GM13976 (cell line): ENCODE measurements around the gene STXBP6.

ENCODE experiments used
- DNase-seq: peaks from one replicate; pipeline ENCODE4 v3.0.0; 2012; ENCODE audit warnings: low spot score
- in situ Hi-C: fragments of 300-500 bp; cut with MboI; formaldehyde crosslinking; loops from one replicate; pipeline ENCODE4 v1.12.0; 2022; ENCODE audit warnings: low sequenced_read_pairs, mixed read lengths, inconsistent platforms; ENCODE audit not compliant: unreplicated experiment
- TF ChIP-seq, protein P1 (sequence below): IDR thresholded peaks from 2 replicates; pipeline ENCODE4 v1.5.1; 2012; ENCODE audit warnings: borderline replicate concordance, mild to moderate bottlenecking; ENCODE audit not compliant: insufficient read depth; ENCODE audit errors: extremely low read depth, missing control alignments, control extremely low read depth

Gene STXBP6

GRCh38 chr14:24935796-24936195, 114.2 kb downstream of the STXBP6 start:
- no peak for DNase-seq
- in situ Hi-C loops, result no loop called here
- TF ChIP-seq, protein P1, sequence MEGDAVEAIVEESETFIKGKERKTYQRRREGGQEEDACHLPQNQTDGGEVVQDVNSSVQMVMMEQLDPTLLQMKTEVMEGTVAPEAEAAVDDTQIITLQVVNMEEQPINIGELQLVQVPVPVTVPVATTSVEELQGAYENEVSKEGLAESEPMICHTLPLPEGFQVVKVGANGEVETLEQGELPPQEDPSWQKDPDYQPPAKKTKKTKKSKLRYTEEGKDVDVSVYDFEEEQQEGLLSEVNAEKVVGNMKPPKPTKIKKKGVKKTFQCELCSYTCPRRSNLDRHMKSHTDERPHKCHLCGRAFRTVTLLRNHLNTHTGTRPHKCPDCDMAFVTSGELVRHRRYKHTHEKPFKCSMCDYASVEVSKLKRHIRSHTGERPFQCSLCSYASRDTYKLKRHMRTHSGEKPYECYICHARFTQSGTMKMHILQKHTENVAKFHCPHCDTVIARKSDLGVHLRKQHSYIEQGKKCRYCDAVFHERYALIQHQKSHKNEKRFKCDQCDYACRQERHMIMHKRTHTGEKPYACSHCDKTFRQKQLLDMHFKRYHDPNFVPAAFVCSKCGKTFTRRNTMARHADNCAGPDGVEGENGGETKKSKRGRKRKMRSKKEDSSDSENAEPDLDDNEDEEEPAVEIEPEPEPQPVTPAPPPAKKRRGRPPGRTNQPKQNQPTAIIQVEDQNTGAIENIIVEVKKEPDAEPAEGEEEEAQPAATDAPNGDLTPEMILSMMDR, result no peak

GRCh38 chr14:24928386-24928900, 121.5 kb downstream of the STXBP6 start:
- no peak for DNase-seq
- in situ Hi-C loops, result no loop called here
- TF ChIP-seq, protein P1, result no peak

- DNase-seq, result no peak
- TF ChIP-seq, protein P1, result no peak
- in situ Hi-C loops, result no loop called here
These were observed 122.1 kb downstream of the STXBP6 start for GRCh38 chr14:24927809-24928208.

DNA sequence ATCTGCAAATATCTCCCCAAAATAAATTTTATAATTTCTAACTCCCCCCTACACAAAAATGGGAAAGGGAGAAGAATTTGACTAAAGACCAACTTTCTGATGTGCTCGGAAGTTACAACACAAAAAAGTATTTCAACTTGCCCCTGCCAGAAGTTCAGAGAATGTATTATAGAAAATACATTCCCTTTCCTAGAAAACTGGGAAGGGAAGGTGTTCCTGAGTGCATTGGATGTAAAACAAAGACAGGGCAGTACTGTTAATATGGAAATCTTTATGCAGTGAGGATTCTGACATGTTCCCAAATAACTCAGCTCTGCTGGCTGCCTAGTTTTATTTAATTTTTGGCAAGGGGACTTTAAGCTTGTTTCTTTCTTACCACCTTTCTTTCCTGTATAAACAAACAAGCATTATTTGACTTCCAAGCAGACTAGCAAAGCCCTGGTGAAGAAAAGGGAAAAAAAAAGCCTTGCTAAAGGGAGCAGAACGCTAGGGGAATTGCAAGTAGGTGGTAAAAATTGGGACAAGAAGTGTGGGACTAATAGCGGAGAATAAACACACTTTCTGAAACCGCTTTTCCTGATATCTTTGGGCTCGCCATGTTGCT, 124.1 kb downstream of the STXBP6 start:
- in situ Hi-C loops, result no loop called here
- TF ChIP-seq, protein P1, result no peak
- DNase-seq, result no peak

DNA sequence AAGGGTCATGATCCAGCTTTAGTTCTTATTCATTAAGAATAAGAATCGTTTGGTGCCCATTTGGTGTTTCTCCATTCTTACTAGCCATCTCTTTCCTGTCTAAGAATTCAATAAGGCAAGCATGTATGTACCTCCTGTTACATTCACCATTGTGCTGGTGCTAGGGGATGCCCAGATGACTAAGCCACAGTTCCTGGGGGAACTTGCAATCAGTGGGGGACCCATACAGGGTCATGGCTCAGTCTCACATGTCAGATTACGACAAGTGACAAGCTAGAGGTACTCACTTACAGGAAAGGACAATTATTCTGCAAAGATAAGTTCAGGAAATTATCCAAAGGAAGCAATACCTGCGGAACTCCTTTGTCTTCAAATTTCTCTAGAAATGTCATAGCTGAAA, 125.4 kb downstream of the STXBP6 start:
- in situ Hi-C loops, result no loop called here
- no peak for DNase-seq
- TF ChIP-seq, protein P1, result no peak

- in situ Hi-C loops, result no loop called here
- DNase-seq, result no peak
- TF ChIP-seq, protein P1, result no peak
These were observed 128.0 kb downstream of the STXBP6 start for GRCh38 chr14:24921903-24922302.
